NCI-H2107 treated with DMSO at 0.1 percent for 48 hours (cell line): ENCODE data around the gene PF4V1.
A peak's percentile ranks its signal among the peaks of the same experiment; 100 is the strongest.

Source experiments
- DNase-seq: peaks from one replicate; lab custom pipeline; 2025; ENCODE audit not compliant: unreplicated experiment; lab: John Stamatoyannopoulos, UW

Gene PF4V1

GRCh38 chr4:73844806-73845205 lies 8.3 kb upstream of the PF4V1 start:
- DNase-seq: no peak

GRCh38 chr4:73847526-73848182 lies 5.4 kb upstream of the PF4V1 start:
- no peak for DNase-seq

- no peak for DNase-seq
Observed at GRCh38 chr4:73848183-73848777, 4.8 kb upstream of the PF4V1 start.

- no peak for DNase-seq
Observed at GRCh38 chr4:73850261-73850970, 2.7 kb upstream of the PF4V1 start.

GRCh38 chr4:73851293-73851692 lies 1.8 kb upstream of the PF4V1 start:
- DNase-seq: no peak

GRCh38 chr4:73852771-73853170 lies 325 bp upstream of the PF4V1 start:
- DNase-seq: no peak

- DNase-seq: no peak
Observed at GRCh38 chr4:73853718-73854473, 800 bp downstream of the PF4V1 start.

- no peak for DNase-seq
Observed at GRCh38 chr4:73855406-73855805, 2.3 kb downstream of the PF4V1 start.

- no peak for DNase-seq
Observed at GRCh38 chr4:73856518-73856917, 3.4 kb downstream of the PF4V1 start.

- no peak for DNase-seq
Observed at GRCh38 chr4:73859614-73860088, 6.6 kb downstream of the PF4V1 start.

GRCh38 chr4:73860181-73860580 lies 7.1 kb downstream of the PF4V1 start:
- DNase-seq: no peak

- no peak for DNase-seq
Observed at GRCh38 chr4:73860917-73861316, 7.8 kb downstream of the PF4V1 start.

GRCh38 chr4:73862322-73862721 lies 9.2 kb downstream of the PF4V1 start:
- DNase-seq: no peak

GRCh38 chr4:73864365-73864764 lies 11.3 kb downstream of the PF4V1 start:
- peak; percentile 45 for DNase-seq

- DNase-seq: no peak
Observed at GRCh38 chr4:73864961-73865360, 11.9 kb downstream of the PF4V1 start.

- no peak for DNase-seq
Observed at GRCh38 chr4:73865431-73866096, 12.5 kb downstream of the PF4V1 start.

- no peak for DNase-seq
Observed at GRCh38 chr4:73866246-73866645, 13.2 kb downstream of the PF4V1 start.

GRCh38 chr4:73867783-73868182 lies 14.7 kb downstream of the PF4V1 start:
- peak; percentile 19 for DNase-seq

- no peak for DNase-seq
Observed at GRCh38 chr4:73868206-73869129, 15.4 kb downstream of the PF4V1 start.
